Endodermal cell (in vitro differentiated cells): ENCODE data around the gene SNTA1. TPM values are rescaled to one million over a fixed set of nuclear protein-coding genes. Genes with fewer than 3 reads are reported as not detected.
A peak's percentile ranks its signal among the peaks of the same experiment; 100 is the strongest.

Experiments used
- DNase-seq: peaks from one replicate; pipeline ENCODE4 v3.0.0-alpha.2; 2017
- H3K27ac ChIP-seq: 2 replicates; pipeline ENCODE4 v1.5.1; 2013; ENCODE audit warnings: mild to moderate bottlenecking, low read depth, low read length, moderate library complexity
- H3K27me3 ChIP-seq: 2 replicates; pipeline ENCODE4 v1.6.1; 2013; ENCODE audit warnings: mild to moderate bottlenecking, low read length, moderate library complexity; ENCODE audit not compliant: insufficient read depth, control insufficient read depth, poor library complexity, severe bottlenecking
- H3K36me3 ChIP-seq: 2 replicates; pipeline ENCODE4 v1.7.0; 2013; ENCODE audit warnings: mild to moderate bottlenecking, low read length, moderate library complexity; ENCODE audit not compliant: control insufficient read depth, insufficient read depth
- H3K4me1 ChIP-seq: one replicate; pipeline ENCODE4 v1.7.0; 2013; ENCODE audit warnings: low read length; ENCODE audit not compliant: control insufficient read depth, insufficient read depth
- H3K4me3 ChIP-seq: 2 replicates; pipeline ENCODE4 v1.5.1; 2013; ENCODE audit warnings: mild to moderate bottlenecking, low read length, moderate library complexity
- H3K9ac ChIP-seq: 2 replicates; pipeline ENCODE4 v1.6.1; 2013; ENCODE audit warnings: mild to moderate bottlenecking, low read length, moderate library complexity; ENCODE audit not compliant: poor library complexity, severe bottlenecking; ENCODE audit errors: extremely low read depth
- H3K9me3 ChIP-seq: 2 replicates; pipeline ENCODE4 v1.6.1; 2013; ENCODE audit warnings: mild to moderate bottlenecking, low read length, moderate library complexity; ENCODE audit not compliant: control insufficient read depth
- H3K27ac Mint-ChIP-seq: 2 replicates; pipeline ENCODE4 v1.8.0; 2020; ENCODE audit warnings: mixed read lengths
- H3K27me3 Mint-ChIP-seq: 2 replicates; pipeline ENCODE4 v1.8.0; 2021; ENCODE audit warnings: mild to moderate bottlenecking, mixed read lengths; ENCODE audit not compliant: insufficient read depth
- H3K36me3 Mint-ChIP-seq: 2 replicates; pipeline ENCODE4 v1.8.0; 2020; ENCODE audit warnings: low read depth, mixed read lengths
- H3K4me1 Mint-ChIP-seq: 2 replicates; pipeline ENCODE4 v1.8.0; 2020; ENCODE audit warnings: mixed read lengths
- H3K4me3 Mint-ChIP-seq: 2 replicates; pipeline ENCODE4 v1.8.0; 2020; ENCODE audit warnings: mild to moderate bottlenecking, moderate library complexity, mixed read lengths
- H3K9me3 Mint-ChIP-seq: 2 replicates; pipeline ENCODE4 v1.8.0; 2020; ENCODE audit warnings: mild to moderate bottlenecking, mixed read lengths
- WGBS, 2 experiments: methylation state at CpG; one replicate each; pipeline versions ENCODE4 v1.1.5 to v1.1.7; 2013; ENCODE audit warnings: missing lambda C conversion rate in 2 of 2, mixed read lengths in 1 of 2; ENCODE audit not compliant: insufficient coverage in 1 of 2, insufficient read length in 1 of 2; 5-methylcytosine and 5-hydroxymethylcytosine counted together
- total RNA-seq, 2 donors: library from RNA; stranded (reverse); fragmentation: NEBNext Ultra II Directional in 1 of 2; extraction: Animal tissue kit (Norgen Biotek cat#: 25700) in 1 of 2; gene quantifications; 2 replicates in 1 of 2; 3 replicates in 1 of 2; pipeline ENCODE4 v1.2.1, GENCODE V29; 2021
- TF ChIP-seq, protein P1 (sequence below): fragments of 200-600 bp; sonication (generic); conservative IDR thresholded peaks from 2 replicates; pipeline ENCODE4 v1.5.0; 2021; ENCODE audit warnings: antibody characterized with exemption, mild to moderate bottlenecking

Gene SNTA1
- total RNA-seq, 2 donors from 2014 or later, result 4.6 to 8.2 TPM

DNA sequence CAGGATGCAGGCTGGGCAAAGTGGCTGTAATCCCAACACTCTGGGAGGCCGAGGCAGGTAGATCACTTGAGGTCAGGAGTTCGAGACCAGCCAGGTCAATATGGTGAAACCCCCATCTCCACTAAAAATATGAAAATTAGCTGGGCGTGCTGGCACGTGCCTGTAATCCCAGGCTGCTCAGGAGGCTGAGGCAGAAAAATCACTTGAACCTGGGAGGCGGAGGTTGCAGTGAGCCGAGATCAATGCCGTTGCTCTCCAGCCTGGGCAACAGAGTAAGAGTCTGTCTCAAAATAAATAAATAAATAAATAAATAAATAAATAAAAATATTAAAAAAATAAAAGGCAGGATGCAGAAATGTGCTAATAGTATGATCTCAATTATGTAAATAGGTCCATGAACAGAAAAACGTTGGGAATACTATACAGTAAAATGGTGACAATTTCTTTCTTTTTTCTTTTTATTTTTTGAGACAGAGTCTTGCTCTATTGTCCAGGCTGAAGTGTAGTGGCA is 37.9 kb upstream of the SNTA1 start:
- Histone ChIP-seq H3K4me3 (no peak overlapping the region), H3K27me3 (no peaks in the 10 kb centered on the region), H3K9me3 (no peaks in the 10 kb centered on the region), H3K36me3 (no peaks in the 10 kb centered on the region), H3K4me1 (peaks cover 4% of the 10 kb centered on the region), H3K9ac (no peak overlapping the region), H3K27ac (no peak overlapping the region)
- Mint-ChIP-seq H3K27ac (no peak overlapping the region), H3K27me3 (no peaks in the 10 kb centered on the region), H3K4me1 (peaks cover 17% of the 10 kb centered on the region), H3K9me3 (no peaks in the 10 kb centered on the region), H3K4me3 (no peak overlapping the region), H3K36me3 (no peaks in the 10 kb centered on the region)
- 87 to 91% methylated on average over 4 to 7 of the region's 8 CpGs for WGBS, 2 experiments
- no peak for DNase-seq
- TF ChIP-seq, protein P1, sequence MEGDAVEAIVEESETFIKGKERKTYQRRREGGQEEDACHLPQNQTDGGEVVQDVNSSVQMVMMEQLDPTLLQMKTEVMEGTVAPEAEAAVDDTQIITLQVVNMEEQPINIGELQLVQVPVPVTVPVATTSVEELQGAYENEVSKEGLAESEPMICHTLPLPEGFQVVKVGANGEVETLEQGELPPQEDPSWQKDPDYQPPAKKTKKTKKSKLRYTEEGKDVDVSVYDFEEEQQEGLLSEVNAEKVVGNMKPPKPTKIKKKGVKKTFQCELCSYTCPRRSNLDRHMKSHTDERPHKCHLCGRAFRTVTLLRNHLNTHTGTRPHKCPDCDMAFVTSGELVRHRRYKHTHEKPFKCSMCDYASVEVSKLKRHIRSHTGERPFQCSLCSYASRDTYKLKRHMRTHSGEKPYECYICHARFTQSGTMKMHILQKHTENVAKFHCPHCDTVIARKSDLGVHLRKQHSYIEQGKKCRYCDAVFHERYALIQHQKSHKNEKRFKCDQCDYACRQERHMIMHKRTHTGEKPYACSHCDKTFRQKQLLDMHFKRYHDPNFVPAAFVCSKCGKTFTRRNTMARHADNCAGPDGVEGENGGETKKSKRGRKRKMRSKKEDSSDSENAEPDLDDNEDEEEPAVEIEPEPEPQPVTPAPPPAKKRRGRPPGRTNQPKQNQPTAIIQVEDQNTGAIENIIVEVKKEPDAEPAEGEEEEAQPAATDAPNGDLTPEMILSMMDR, result no peak

DNA sequence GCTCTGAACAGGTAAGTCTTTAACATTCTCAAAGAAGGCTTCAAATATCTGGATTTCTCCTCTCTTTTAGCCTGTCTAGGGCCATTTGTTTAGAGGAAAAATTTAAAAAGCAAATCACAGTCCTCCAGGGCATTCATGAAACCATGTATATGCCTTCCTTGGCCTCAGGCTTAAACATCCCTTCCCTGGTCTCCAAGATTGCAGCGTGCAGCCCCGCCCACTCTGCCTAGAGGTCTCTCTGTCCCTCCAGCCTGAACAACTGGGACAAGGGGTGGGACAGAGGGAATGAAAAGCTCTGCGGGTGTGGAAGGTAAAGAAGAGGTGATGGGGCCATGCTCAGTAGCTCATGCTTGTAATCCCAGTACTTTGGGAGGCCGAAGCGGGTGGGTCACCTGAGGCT is 36.5 kb upstream of the SNTA1 start:
- Histone ChIP-seq H3K9ac (no peak overlapping the region), H3K27me3 (no peaks in the 10 kb centered on the region), H3K36me3 (no peaks in the 10 kb centered on the region), H3K4me3 (no peak overlapping the region), H3K9me3 (no peaks in the 10 kb centered on the region), H3K27ac (no peak overlapping the region), H3K4me1 (peaks cover 10% of the 10 kb centered on the region)
- no peaks in the 10 kb centered on the region for H3K9me3 Mint-ChIP-seq
- TF ChIP-seq, protein P1, result no peak
- no peaks in the 10 kb centered on the region for H3K27me3 Mint-ChIP-seq
- no peak overlapping the region for H3K4me3 Mint-ChIP-seq
- peaks cover 31% of the 10 kb centered on the region for H3K4me1 Mint-ChIP-seq
- H3K36me3 Mint-ChIP-seq, result no peaks in the 10 kb centered on the region
- H3K27ac Mint-ChIP-seq, result no peak overlapping the region
- 97 to 100% methylated on average over 3 to 5 of the region's 5 CpGs for WGBS, 2 experiments
- no peak for DNase-seq

DNA sequence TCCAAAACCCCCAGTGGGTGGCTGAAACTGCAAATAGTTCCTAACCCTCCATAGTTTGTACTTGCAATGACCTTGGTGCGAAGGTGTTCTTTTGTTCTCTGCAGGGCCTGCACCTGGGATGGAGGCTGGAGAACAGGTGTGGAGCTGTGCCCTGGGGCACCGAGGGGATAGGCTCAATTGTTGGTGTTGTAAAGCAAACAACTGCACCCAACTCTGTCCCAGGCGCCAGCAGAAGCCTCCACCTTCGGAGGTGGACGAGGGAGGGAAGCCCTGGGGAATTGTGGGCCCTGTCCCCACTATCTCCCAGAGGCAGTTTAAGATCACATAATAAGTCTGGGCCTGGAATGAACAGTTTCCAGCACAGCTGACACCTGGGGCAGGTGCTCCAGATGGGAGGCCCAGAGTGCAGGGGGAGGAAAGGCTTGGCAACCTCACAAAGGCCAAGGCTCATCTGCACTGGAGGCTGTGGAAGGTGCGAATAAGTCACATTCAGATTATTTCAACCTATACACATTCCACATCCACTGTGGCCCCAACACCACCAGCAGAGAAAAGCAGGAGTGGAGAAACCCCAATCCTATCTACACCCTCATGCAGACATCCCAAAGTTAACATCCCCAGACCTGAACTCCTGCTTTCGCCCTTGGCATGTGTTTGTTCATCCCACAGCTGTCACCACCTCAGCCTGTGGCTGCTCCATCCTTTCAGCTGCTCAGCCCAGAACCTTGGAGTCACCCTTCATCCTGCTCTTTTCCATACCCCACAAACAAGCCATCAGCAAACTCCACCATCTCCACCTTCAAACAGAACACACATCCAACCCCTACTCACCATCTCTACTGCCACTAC is 34.0 kb upstream of the SNTA1 start:
- H3K4me3 ChIP-seq, result no peak overlapping the region
- peak overlapping the region; percentile 62 for H3K27ac Mint-ChIP-seq
- H3K27me3 Mint-ChIP-seq, result no peaks in the 10 kb centered on the region
- H3K4me1 ChIP-seq, result peaks cover 10% of the 10 kb centered on the region
- peak; percentile 62 for DNase-seq
- WGBS, 2 experiments, result 86 to 93% methylated on average over 5 to 7 of the region's 7 CpGs
- H3K9me3 ChIP-seq, result no peaks in the 10 kb centered on the region
- H3K4me3 Mint-ChIP-seq, result no peak overlapping the region
- peaks cover 50% of the 10 kb centered on the region for H3K4me1 Mint-ChIP-seq
- TF ChIP-seq, protein P1, result no peak
- H3K9me3 Mint-ChIP-seq, result no peaks in the 10 kb centered on the region
- H3K36me3 Mint-ChIP-seq, result no peaks in the 10 kb centered on the region
- peak overlapping the region; percentile 5 for H3K27ac ChIP-seq
- H3K27me3 ChIP-seq, result no peaks in the 10 kb centered on the region
- no peak overlapping the region for H3K9ac ChIP-seq
- H3K36me3 ChIP-seq, result no peaks in the 10 kb centered on the region
